OCI-M1 (cell line): ENCODE results near the gene SFMBT2.
A peak's percentile ranks its signal among the peaks of the same experiment; 100 is the strongest.
"Not testable (repeated sequence)": the region's sequence is repeated elsewhere in the genome, so short reads cannot be mapped to it uniquely, and the experiment has no call there.

ENCODE experiments used
- DNase-seq: peaks from one replicate; lab custom pipeline; 2025; lab: John Stamatoyannopoulos, UW

The SFMBT2 gene

GRCh38 chr10:7184660-7185366 lies 226.0 kb downstream of the SFMBT2 start:
- DNase-seq: peak; percentile 27

- DNase-seq: not testable (repeated sequence)
These were observed 226.7 kb downstream of the SFMBT2 start for GRCh38 chr10:7184116-7184515.

GRCh38 chr10:7182327-7182726 lies 228.5 kb downstream of the SFMBT2 start:
- not testable (repeated sequence) for DNase-seq

GRCh38 chr10:7181420-7181819 lies 229.4 kb downstream of the SFMBT2 start:
- DNase-seq: no peak

- no peak for DNase-seq
These were observed 231.3 kb downstream of the SFMBT2 start for GRCh38 chr10:7179536-7179935.

- DNase-seq: no peak
These were observed 236.9 kb downstream of the SFMBT2 start for GRCh38 chr10:7173948-7174347.

GRCh38 chr10:7171825-7172224 lies 239.0 kb downstream of the SFMBT2 start:
- DNase-seq: no peak

GRCh38 chr10:7170626-7171322 lies 240.1 kb downstream of the SFMBT2 start:
- DNase-seq: no peak

- no peak for DNase-seq
These were observed 242.4 kb downstream of the SFMBT2 start for GRCh38 chr10:7168414-7168813.

GRCh38 chr10:7165500-7166177 lies 245.2 kb downstream of the SFMBT2 start:
- no peak for DNase-seq

GRCh38 chr10:7164955-7165354 lies 245.9 kb downstream of the SFMBT2 start:
- no peak for DNase-seq

GRCh38 chr10:7162331-7162730 lies 248.5 kb downstream of the SFMBT2 start:
- DNase-seq: no peak

GRCh38 chr10:7161484-7162250 lies 249.2 kb downstream of the SFMBT2 start:
- DNase-seq: no peak

GRCh38 chr10:7159928-7160327 lies 250.9 kb downstream of the SFMBT2 start:
- DNase-seq: no peak

- DNase-seq: no peak
These were observed 251.3 kb downstream of the SFMBT2 start for GRCh38 chr10:7159517-7159916.

- DNase-seq: no peak
These were observed 253.7 kb downstream of the SFMBT2 start for GRCh38 chr10:7157091-7157490.

- no peak for DNase-seq
These were observed 257.1 kb downstream of the SFMBT2 start for GRCh38 chr10:7153750-7154149.

GRCh38 chr10:7152982-7153381 lies 257.9 kb downstream of the SFMBT2 start:
- no peak for DNase-seq

GRCh38 chr10:7152341-7152740 lies 258.5 kb downstream of the SFMBT2 start:
- DNase-seq: no peak

- no peak for DNase-seq
These were observed 259.3 kb downstream of the SFMBT2 start for GRCh38 chr10:7151538-7151937.

GRCh38 chr10:7150349-7150748 lies 260.5 kb downstream of the SFMBT2 start:
- no peak for DNase-seq

- no peak for DNase-seq
These were observed 264.6 kb downstream of the SFMBT2 start for GRCh38 chr10:7146189-7146588.
